GM23248 (cell line): ENCODE results near the gene ZNF189. TPM values are rescaled to one million over a fixed set of nuclear protein-coding genes. Genes with fewer than 3 reads are reported as not detected.

ENCODE experiments used
- DNase-seq: peaks from one replicate; pipeline ENCODE4 v3.0.0-alpha.2; 2015
- H2AFZ ChIP-seq: fragments of 200-600 bp; sonication (generic); 2 replicates; pipeline ENCODE4 v1.6.1; 2016; ENCODE audit warnings: antibody characterized with exemption
- H3F3A ChIP-seq: fragments of 200-600 bp; sonication (generic); 2 replicates; pipeline ENCODE4 v1.6.1; 2016; ENCODE audit warnings: mild to moderate bottlenecking, antibody characterized with exemption, mixed run types; ENCODE audit not compliant: insufficient read depth
- H3K27ac ChIP-seq: fragments of 200-600 bp; sonication (generic); 2 replicates; pipeline ENCODE4 v1.5.1; 2016; ENCODE audit warnings: mild to moderate bottlenecking
- H3K27me3 ChIP-seq: fragments of 200-600 bp; sonication (generic); replicated peaks from 2 replicates; pipeline ENCODE4 v1.6.1; 2016; ENCODE audit warnings: mild to moderate bottlenecking; ENCODE audit not compliant: insufficient read depth
- H3K36me3 ChIP-seq: fragments of 200-600 bp; sonication (generic); 2 replicates; pipeline ENCODE4 v1.6.1; 2016; ENCODE audit warnings: low read depth, mild to moderate bottlenecking
- H3K4me1 ChIP-seq: fragments of 200-600 bp; sonication (generic); 2 replicates; pipeline ENCODE4 v1.6.1; 2016; ENCODE audit warnings: mild to moderate bottlenecking; ENCODE audit not compliant: insufficient read depth
- H3K4me2 ChIP-seq: fragments of 200-600 bp; sonication (generic); one replicate; pipeline ENCODE4 v1.6.1; 2016; ENCODE audit warnings: mild to moderate bottlenecking; ENCODE audit not compliant: unreplicated experiment
- H3K4me3 ChIP-seq: fragments of 200-600 bp; sonication (generic); 2 replicates; pipeline ENCODE4 v1.5.1; 2016; ENCODE audit warnings: mild to moderate bottlenecking
- H3K79me2 ChIP-seq: fragments of 200-600 bp; sonication (generic); 2 replicates; pipeline ENCODE4 v1.6.1; 2016; ENCODE audit warnings: mild to moderate bottlenecking; ENCODE audit not compliant: insufficient read depth
- H3K9ac ChIP-seq: fragments of 200-600 bp; sonication (generic); 2 replicates; pipeline ENCODE4 v1.6.1; 2016; ENCODE audit warnings: mild to moderate bottlenecking
- H3K9me2 ChIP-seq: fragments of 200-600 bp; sonication (generic); 2 replicates; pipeline ENCODE4 v1.6.1; 2016; ENCODE audit warnings: mixed run types, mild to moderate bottlenecking, moderate library complexity; ENCODE audit not compliant: insufficient read depth
- H3K9me3 ChIP-seq: fragments of 200-600 bp; sonication (generic); one replicate; pipeline ENCODE4 v1.6.1; 2017; ENCODE audit warnings: low read depth
- H4K20me1 ChIP-seq: fragments of 200-600 bp; sonication (generic); 2 replicates; pipeline ENCODE4 v1.6.0; 2016; ENCODE audit not compliant: insufficient read depth
- EZH2 ChIP-seq: fragments of 200-600 bp; sonication (generic); IDR thresholded peaks from 2 replicates; pipeline ENCODE4 v1.6.1; 2018; ENCODE audit warnings: antibody characterized with exemption, mild to moderate bottlenecking; ENCODE audit not compliant: insufficient read depth, poor library complexity, severe bottlenecking
- EZH2phosphoT487 ChIP-seq: fragments of 200-600 bp; sonication (generic); IDR thresholded peaks from 2 replicates; pipeline ENCODE4 v1.6.1; 2018; ENCODE audit warnings: antibody characterized with exemption, moderate library complexity, mild to moderate bottlenecking, low read depth; ENCODE audit not compliant: insufficient read depth
- WGBS, 2 experiments: methylation state at CpG; one replicate each; pipeline ENCODE4 v1.1.6; 2015 to 2017; ENCODE audit warnings: low lambda C conversion rate in 2 of 2, low coverage in 1 of 2; ENCODE audit errors: missing lambda C conversion rate in 2 of 2; 5-methylcytosine and 5-hydroxymethylcytosine counted together
- in situ Hi-C: fragments of 300-500 bp; cut with MboI; formaldehyde crosslinking; loops from 2 replicates; pipeline ENCODE4 v1.15.0; 2020
- polyA plus RNA-seq: library from polyadenylated mRNA; unstranded; fragments of >200 nt; fragmentation: Nextera tagmentation; extraction: Ambion mirVana; gene quantifications from 2 replicates; pipeline ENCODE4 v1.2.1, GENCODE V29; 2016
- total RNA-seq: library from RNA; depleted of rRNA; stranded (reverse); fragments of >200 nt; shearing (Covaris generic); gene quantifications from 2 replicates; pipeline ENCODE4 v1.2.3, GENCODE V29; 2014

The ZNF189 gene
- total and polyA plus RNA-seq, 2 experiments from 2014 or later, result 7.0 to 10.2 TPM

GRCh38 chr9:101415578-101415977, 16.9 kb downstream of the ZNF189 start:
- Histone ChIP-seq H3K9ac (no peak overlapping the region), H2AFZ (no peak overlapping the region), H3K79me2 (no peaks in the 10 kb centered on the region), H3F3A (peaks cover 28% of the 10 kb centered on the region), H3K27me3 (no peaks in the 10 kb centered on the region), H3K4me3 (no peak overlapping the region), H3K9me3 (no peaks in the 10 kb centered on the region), H3K9me2 (no peaks in the 10 kb centered on the region), H3K27ac (no peak overlapping the region), H4K20me1 (no peaks in the 10 kb centered on the region), H3K4me2 (no peak overlapping the region), H3K36me3 (peaks cover 2% of the 10 kb centered on the region; the same call in 1 of the 2 replicates), H3K4me1 (peaks cover 5% of the 10 kb centered on the region; the same call in 1 of the 2 replicates)
- no peak for DNase-seq
- in situ Hi-C loops, result no loop called here
- TF ChIP-seq EZH2phosphoT487 (no peak), EZH2 (no peak)

DNA sequence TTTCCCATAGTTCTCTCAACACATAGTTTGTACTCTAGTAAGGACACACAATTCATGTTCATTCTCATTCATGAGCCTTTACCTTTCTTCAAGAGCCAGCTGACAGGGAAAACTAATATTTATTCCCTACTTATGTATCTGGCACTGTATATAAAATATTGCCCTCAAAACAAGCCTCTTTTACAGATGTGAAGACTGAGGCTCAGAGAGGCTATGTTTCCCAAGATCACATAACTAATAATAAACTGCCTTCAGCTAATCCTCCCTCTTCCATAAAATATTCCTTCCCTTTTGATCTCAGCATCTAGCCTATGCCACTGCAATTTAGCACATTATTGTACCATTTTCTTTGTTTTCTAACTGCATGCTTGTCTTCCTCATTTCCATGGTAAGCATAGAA, 18.7 kb downstream of the ZNF189 start:
- peaks cover 28% of the 10 kb centered on the region for H3F3A ChIP-seq
- no peaks in the 10 kb centered on the region for H3K9me2 ChIP-seq
- no peak overlapping the region for H3K4me3 ChIP-seq
- in situ Hi-C loops, result no loop called here
- H3K27me3 ChIP-seq, result no peaks in the 10 kb centered on the region
- no peaks in the 10 kb centered on the region for H3K36me3 ChIP-seq
- H2AFZ ChIP-seq, result no peak overlapping the region
- H4K20me1 ChIP-seq, result no peaks in the 10 kb centered on the region
- H3K9me3 ChIP-seq, result no peaks in the 10 kb centered on the region
- no peak overlapping the region for H3K4me2 ChIP-seq
- H3K27ac ChIP-seq, result no peak overlapping the region
- H3K9ac ChIP-seq, result no peak overlapping the region
- TF ChIP-seq EZH2, result no peak
- no peak for TF ChIP-seq EZH2phosphoT487
- H3K79me2 ChIP-seq, result no peaks in the 10 kb centered on the region
- no peak for DNase-seq
- peaks cover 5% of the 10 kb centered on the region; the same call in 1 of the 2 replicates for H3K4me1 ChIP-seq

- Histone ChIP-seq H4K20me1 (no peaks in the 10 kb centered on the region), H3K4me2 (no peak overlapping the region), H3K27ac (no peak overlapping the region), H3K9me2 (no peaks in the 10 kb centered on the region), H3K9me3 (no peaks in the 10 kb centered on the region), H3K79me2 (no peaks in the 10 kb centered on the region), H3K9ac (no peak overlapping the region), H3F3A (peaks cover 28% of the 10 kb centered on the region), H3K27me3 (no peaks in the 10 kb centered on the region), H2AFZ (no peak overlapping the region), H3K4me1 (peaks cover 5% of the 10 kb centered on the region; the same call in 1 of the 2 replicates), H3K36me3 (no peaks in the 10 kb centered on the region), H3K4me3 (no peak overlapping the region)
- DNase-seq, result no peak
- in situ Hi-C loops, result no loop called here
- TF ChIP-seq EZH2, result no peak
- TF ChIP-seq EZH2phosphoT487, result no peak
These were observed 19.3 kb downstream of the ZNF189 start for GRCh38 chr9:101417977-101418376.

- 81 to 82% methylated on average over 7 of the region's 7 CpGs for WGBS, 2 experiments
- peak overlapping the region; percentile 2; the same call in 1 of the 2 replicates for H3K27ac ChIP-seq
- no peak for TF ChIP-seq EZH2phosphoT487
- no peak for TF ChIP-seq EZH2
- no peaks in the 10 kb centered on the region for H3K79me2 ChIP-seq
- H3K9me2 ChIP-seq, result no peaks in the 10 kb centered on the region
- H3K27me3 ChIP-seq, result no peaks in the 10 kb centered on the region
- no peaks in the 10 kb centered on the region for H4K20me1 ChIP-seq
- no peak overlapping the region for H2AFZ ChIP-seq
- H3F3A ChIP-seq, result peaks cover 28% of the 10 kb centered on the region
- no peak overlapping the region for H3K4me2 ChIP-seq
- no peaks in the 10 kb centered on the region for H3K36me3 ChIP-seq
- no peak overlapping the region for H3K9ac ChIP-seq
- H3K9me3 ChIP-seq, result no peaks in the 10 kb centered on the region
- in situ Hi-C loops, result no loop called here
- peaks cover 5% of the 10 kb centered on the region; the same call in 1 of the 2 replicates for H3K4me1 ChIP-seq
- no peak overlapping the region for H3K4me3 ChIP-seq
- peak; percentile 62 for DNase-seq
These were observed 20.1 kb downstream of the ZNF189 start for GRCh38 chr9:101418518-101419430.
